ENCODE measurements around the gene KCNK2.

DNA sequence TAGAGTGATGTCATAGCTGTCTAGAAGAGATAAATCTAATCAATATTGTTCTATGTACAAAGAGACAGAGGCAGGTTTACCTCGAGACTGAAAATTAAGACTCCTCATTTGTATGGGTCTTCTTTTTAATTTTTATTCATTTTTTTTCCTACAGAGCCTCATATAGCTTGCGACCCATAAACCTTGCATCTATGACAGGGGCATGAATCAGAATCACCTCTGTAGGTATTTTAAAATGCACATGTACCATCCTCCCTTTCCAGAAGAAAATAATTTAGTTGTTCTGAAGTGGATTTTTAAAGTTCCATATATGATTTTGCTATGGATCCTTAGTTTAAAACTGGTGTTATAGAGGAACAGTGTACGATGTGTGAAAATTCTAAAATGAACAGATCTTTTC lies 64.5 kb downstream of the KCNK2 start:
- TF ChIP-seq, protein P1, sequence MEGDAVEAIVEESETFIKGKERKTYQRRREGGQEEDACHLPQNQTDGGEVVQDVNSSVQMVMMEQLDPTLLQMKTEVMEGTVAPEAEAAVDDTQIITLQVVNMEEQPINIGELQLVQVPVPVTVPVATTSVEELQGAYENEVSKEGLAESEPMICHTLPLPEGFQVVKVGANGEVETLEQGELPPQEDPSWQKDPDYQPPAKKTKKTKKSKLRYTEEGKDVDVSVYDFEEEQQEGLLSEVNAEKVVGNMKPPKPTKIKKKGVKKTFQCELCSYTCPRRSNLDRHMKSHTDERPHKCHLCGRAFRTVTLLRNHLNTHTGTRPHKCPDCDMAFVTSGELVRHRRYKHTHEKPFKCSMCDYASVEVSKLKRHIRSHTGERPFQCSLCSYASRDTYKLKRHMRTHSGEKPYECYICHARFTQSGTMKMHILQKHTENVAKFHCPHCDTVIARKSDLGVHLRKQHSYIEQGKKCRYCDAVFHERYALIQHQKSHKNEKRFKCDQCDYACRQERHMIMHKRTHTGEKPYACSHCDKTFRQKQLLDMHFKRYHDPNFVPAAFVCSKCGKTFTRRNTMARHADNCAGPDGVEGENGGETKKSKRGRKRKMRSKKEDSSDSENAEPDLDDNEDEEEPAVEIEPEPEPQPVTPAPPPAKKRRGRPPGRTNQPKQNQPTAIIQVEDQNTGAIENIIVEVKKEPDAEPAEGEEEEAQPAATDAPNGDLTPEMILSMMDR (IDR thresholded peaks at IDR 0.05), result no peak
- no peak for TF ChIP-seq POLR2A (IDR thresholded peaks at IDR 0.05)
